Omental fat pad (tissue), 4 donors: Measurements from ENCODE around the gene ZNF236. TPM values are rescaled to one million over a fixed set of nuclear protein-coding genes. Genes with fewer than 3 reads are reported as not detected.
A peak's percentile ranks its signal among the peaks of the same experiment; 100 is the strongest.
"Not testable (repeated sequence)": the region's sequence is repeated elsewhere in the genome, so short reads cannot be mapped to it uniquely, and the experiment has no call there.

Source experiments
- ATAC-seq: fragments of 150-250 bp; one replicate; pipeline ENCODE4 v1.9.1; 2016; ENCODE audit warnings: mild to moderate bottlenecking, moderate library complexity; ENCODE audit not compliant: low FRiP score
- DNase-seq: peaks from one replicate; pipeline ENCODE4 v3.0.0-alpha.2; 2019; ENCODE audit warnings: low spot score
- CTCF ChIP-seq, 3 donors: fragments of 450-650 bp; IDR thresholded peaks; one replicate each; pipeline ENCODE4 v1.5.1; 2016 to 2017; ENCODE audit warnings: antibody characterized with exemption in 3 of 3, mild to moderate bottlenecking in 3 of 3, moderate library complexity in 2 of 3
- total RNA-seq, 4 donors: library from RNA; depleted of rRNA; stranded (reverse); fragments of >200 nt; gene quantifications; one replicate each; pipeline ENCODE4 v1.1.0, GENCODE V29; 2016

ZNF236 gene
- 10 to 100 TPM; 14.3 to 18.0 (median 17.0) TPM for total RNA-seq

GRCh38 chr18:76822506-76823160 is at the start of gene ZNF236:
Gene ZNF236 (plus strand): TSS chr18:76822557. CDS start chr18:76822608, 51 bp downstream.
- ATAC-seq = peak; percentile 90
- DNase-seq = no peak
- TF ChIP-seq CTCF (IDR thresholded peaks at IDR 0.05) = no peak

GRCh38 chr18:76772665-76773064 is 49.7 kb upstream of the ZNF236 start:
- ATAC-seq = no peak
- no peak for DNase-seq
- no peak for TF ChIP-seq CTCF (IDR thresholded peaks at IDR 0.05)

GRCh38 chr18:76777036-76777435 is 45.3 kb upstream of the ZNF236 start:
- ATAC-seq, DNase-seq: not testable (repeated sequence)

- DNase-seq = no peak
- no peak for ATAC-seq
- TF ChIP-seq CTCF (IDR thresholded peaks at IDR 0.05) = no peak
These were observed 38.4 kb upstream of the ZNF236 start for GRCh38 chr18:76783786-76784484.

- no peak for ATAC-seq
- TF ChIP-seq CTCF (IDR thresholded peaks at IDR 0.05) = no peak
- DNase-seq = no peak
These were observed 36.5 kb upstream of the ZNF236 start for GRCh38 chr18:76785872-76786271.

GRCh38 chr18:76788571-76789317 is 33.6 kb upstream of the ZNF236 start:
- no peak for ATAC-seq
- no peak for TF ChIP-seq CTCF (IDR thresholded peaks at IDR 0.05)
- DNase-seq = no peak

DNA sequence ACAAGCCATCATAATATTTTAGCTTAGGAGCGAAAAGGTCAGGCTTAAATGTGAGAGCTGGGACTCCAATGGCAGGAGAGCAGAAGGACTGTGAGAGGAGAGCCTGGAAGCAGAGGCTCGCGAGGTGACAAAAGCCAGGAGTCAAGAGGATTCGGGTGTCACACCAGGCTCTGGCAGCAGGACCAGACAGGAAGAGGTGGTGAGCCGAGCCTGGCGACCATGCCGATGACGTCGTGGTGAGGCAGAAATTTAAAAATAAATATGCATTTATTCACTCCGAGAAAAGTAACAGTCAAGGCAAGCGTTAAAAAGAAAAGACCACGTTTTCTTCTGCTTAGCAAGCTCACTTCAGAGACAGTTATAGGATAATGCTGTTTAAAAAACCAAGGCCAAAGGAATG is 31.3 kb upstream of the ZNF236 start:
- DNase-seq = no peak
- no peak for ATAC-seq
- TF ChIP-seq CTCF (IDR thresholded peaks at IDR 0.05) = no peak
